Measurements from ENCODE around the gene TCHP. TPM values are rescaled to one million over a fixed set of nuclear protein-coding genes. Genes with fewer than 3 reads are reported as not detected.

Gene TCHP
- total and polyA plus RNA-seq, 2 of the 13 experiments (the other 11 are each of a cell fraction or from before 2014, with no cell fraction given): 6.7 to 12.2 TPM

DNA sequence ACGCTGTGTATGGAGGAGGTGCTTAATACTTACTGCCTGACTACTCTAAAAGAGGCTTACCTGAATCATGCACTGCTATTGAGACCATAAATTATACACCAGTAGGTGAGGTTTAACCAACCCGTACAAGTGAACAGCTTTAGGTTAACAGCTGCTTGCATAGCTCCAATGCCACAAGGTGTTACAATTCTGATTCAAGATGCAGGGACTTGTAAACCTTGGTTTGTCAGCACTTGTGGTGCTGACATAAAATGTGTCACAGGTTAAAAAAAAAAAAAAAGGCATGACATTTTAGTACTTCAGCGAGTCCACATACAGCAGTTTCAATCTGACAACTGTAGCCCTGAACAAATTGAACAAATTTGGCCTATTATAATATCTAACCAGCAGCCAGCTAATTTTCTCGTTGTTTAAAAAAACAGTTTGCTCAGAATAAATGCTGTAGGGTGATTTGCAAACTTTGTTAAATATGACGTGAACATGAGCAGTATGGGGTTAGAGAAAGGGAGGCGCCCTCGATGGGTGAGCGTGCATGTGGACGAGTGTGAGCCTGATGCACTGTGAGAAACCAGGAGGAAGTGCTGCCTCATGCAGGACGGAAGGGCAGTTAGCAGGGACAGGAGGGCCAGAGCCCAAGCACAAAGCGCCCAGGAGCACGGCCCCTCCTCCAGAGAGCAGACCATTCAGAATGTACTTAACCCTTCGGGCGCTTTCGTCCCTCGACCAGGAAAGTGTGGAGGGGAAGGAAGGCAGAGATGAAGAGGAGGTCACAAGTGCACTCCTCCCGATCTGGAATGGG, 44.7 kb downstream of the TCHP start (continued):
- TF ChIP-seq ZNF577 (CRISPR knock-in tag; IDR thresholded peaks at IDR 0.05; ENCODE audit: borderline replicate concordance, low read depth) (no peak), ZBTB43 (CRISPR knock-in tag; conservative IDR thresholded peaks at IDR 0.05) (peak; percentile 87), ZNF232 (CRISPR knock-in tag; IDR thresholded peaks at IDR 0.05; ENCODE audit: borderline replicate concordance) (no peak), RBFOX2 (IDR thresholded peaks at IDR 0.05; ENCODE audit: low read depth, low read length) (no peak), TAF1 (CRISPR knock-in tag; IDR thresholded peaks at IDR 0.05) (no peak), SMAD3 (CRISPR knock-in tag; IDR thresholded peaks at IDR 0.05) (no peak), MBNL3 (CRISPR knock-in tag; conservative IDR thresholded peaks at IDR 0.05) (no peak), HOXA9 (CRISPR knock-in tag; IDR thresholded peaks at IDR 0.05; ENCODE audit: borderline replicate concordance) (no peak), RCOR2 (CRISPR knock-in tag; IDR thresholded peaks at IDR 0.05) (no peak), ZKSCAN5 (CRISPR knock-in tag; IDR thresholded peaks at IDR 0.05) (no peak), TCF7 (IDR thresholded peaks at IDR 0.05; ENCODE audit: low read depth) (no peak), KDM5A (IDR thresholded peaks at IDR 0.05; ENCODE audit: borderline replicate concordance, low read length) (no peak), ATF1 (CRISPR knock-in tag; IDR thresholded peaks at IDR 0.05) (no peak), POLR2AphosphoS5 (IDR thresholded peaks at IDR 0.05; ENCODE audit: low read depth, low read length) (no peak), TARDBP (CRISPR knock-in tag; IDR thresholded peaks at IDR 0.05) (no peak), ZNF614 (CRISPR knock-in tag; IDR thresholded peaks at IDR 0.05; ENCODE audit: borderline replicate concordance) (no peak), ZNF773 (CRISPR knock-in tag; IDR thresholded peaks at IDR 0.05; ENCODE audit: borderline replicate concordance) (no peak), NCOA5 (CRISPR knock-in tag; IDR thresholded peaks at IDR 0.05) (no peak), ZNF430 (CRISPR knock-in tag; IDR thresholded peaks at IDR 0.05) (no peak), ZNF501 (CRISPR knock-in tag; IDR thresholded peaks at IDR 0.05) (no peak), CTCF (CRISPR knock-in tag; IDR thresholded peaks at IDR 0.05) (peak; percentile 50)
- TF ChIP-seq, protein P1, sequence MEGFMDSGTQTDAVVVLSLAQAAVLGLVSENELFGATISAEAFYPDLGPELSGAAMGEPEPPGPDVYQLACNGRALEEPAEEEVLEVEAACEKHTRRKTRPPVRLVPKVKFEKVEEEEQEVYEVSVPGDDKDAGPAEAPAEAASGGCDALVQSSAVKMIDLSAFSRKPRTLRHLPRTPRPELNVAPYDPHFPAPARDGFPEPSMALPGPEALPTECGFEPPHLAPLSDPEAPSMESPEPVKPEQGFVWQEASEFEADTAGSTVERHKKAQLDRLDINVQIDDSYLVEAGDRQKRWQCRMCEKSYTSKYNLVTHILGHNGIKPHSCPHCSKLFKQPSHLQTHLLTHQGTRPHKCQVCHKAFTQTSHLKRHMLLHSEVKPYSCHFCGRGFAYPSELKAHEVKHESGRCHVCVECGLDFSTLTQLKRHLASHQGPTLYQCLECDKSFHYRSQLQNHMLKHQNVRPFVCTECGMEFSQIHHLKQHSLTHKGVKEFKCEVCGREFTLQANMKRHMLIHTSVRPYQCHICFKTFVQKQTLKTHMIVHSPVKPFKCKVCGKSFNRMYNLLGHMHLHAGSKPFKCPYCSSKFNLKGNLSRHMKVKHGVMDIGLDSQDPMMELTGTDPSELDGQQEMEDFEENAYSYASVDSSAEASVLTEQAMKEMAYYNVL (CRISPR knock-in tag; IDR thresholded peaks at IDR 0.05; ENCODE audit: borderline replicate concordance): no peak
- TF ChIP-seq, protein P2, sequence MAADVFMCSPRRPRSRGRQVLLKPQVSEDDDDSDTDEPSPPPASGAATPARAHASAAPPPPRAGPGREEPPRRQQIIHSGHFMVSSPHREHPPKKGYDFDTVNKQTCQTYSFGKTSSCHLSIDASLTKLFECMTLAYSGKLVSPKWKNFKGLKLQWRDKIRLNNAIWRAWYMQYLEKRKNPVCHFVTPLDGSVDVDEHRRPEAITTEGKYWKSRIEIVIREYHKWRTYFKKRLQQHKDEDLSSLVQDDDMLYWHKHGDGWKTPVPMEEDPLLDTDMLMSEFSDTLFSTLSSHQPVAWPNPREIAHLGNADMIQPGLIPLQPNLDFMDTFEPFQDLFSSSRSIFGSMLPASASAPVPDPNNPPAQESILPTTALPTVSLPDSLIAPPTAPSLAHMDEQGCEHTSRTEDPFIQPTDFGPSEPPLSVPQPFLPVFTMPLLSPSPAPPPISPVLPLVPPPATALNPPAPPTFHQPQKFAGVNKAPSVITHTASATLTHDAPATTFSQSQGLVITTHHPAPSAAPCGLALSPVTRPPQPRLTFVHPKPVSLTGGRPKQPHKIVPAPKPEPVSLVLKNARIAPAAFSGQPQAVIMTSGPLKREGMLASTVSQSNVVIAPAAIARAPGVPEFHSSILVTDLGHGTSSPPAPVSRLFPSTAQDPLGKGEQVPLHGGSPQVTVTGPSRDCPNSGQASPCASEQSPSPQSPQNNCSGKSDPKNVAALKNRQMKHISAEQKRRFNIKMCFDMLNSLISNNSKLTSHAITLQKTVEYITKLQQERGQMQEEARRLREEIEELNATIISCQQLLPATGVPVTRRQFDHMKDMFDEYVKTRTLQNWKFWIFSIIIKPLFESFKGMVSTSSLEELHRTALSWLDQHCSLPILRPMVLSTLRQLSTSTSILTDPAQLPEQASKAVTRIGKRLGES (CRISPR knock-in tag; IDR thresholded peaks at IDR 0.05; ENCODE audit: borderline replicate concordance): no peak

Data from HepG2 (cell line).